Measurements from ENCODE around the gene INTU. TPM values are rescaled to one million over a fixed set of nuclear protein-coding genes. Genes with fewer than 3 reads are reported as not detected.

The INTU gene
- total and polyA plus RNA-seq, 9 of the 15 experiments (the other 6 are each of a cell fraction or from before 2014, with no cell fraction given), result 1.5 to 8.9 (median 3.9) TPM

GRCh38 chr4:127748957-127749356 lies 116.2 kb downstream of the INTU start (continued):
- TF ChIP-seq, protein P1, sequence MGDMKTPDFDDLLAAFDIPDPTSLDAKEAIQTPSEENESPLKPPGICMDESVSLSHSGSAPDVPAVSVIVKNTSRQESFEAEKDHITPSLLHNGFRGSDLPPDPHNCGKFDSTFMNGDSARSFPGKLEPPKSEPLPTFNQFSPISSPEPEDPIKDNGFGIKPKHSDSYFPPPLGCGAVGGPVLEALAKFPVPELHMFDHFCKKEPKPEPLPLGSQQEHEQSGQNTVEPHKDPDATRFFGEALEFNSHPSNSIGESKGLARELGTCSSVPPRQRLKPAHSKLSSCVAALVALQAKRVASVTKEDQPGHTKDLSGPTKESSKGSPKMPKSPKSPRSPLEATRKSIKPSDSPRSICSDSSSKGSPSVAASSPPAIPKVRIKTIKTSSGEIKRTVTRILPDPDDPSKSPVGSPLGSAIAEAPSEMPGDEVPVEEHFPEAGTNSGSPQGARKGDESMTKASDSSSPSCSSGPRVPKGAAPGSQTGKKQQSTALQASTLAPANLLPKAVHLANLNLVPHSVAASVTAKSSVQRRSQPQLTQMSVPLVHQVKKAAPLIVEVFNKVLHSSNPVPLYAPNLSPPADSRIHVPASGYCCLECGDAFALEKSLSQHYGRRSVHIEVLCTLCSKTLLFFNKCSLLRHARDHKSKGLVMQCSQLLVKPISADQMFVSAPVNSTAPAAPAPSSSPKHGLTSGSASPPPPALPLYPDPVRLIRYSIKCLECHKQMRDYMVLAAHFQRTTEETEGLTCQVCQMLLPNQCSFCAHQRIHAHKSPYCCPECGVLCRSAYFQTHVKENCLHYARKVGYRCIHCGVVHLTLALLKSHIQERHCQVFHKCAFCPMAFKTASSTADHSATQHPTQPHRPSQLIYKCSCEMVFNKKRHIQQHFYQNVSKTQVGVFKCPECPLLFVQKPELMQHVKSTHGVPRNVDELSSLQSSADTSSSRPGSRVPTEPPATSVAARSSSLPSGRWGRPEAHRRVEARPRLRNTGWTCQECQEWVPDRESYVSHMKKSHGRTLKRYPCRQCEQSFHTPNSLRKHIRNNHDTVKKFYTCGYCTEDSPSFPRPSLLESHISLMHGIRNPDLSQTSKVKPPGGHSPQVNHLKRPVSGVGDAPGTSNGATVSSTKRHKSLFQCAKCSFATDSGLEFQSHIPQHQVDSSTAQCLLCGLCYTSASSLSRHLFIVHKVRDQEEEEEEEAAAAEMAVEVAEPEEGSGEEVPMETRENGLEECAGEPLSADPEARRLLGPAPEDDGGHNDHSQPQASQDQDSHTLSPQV (IDR thresholded peaks at IDR 0.05), result no peak
- 0 out of 2 replicates have a peak, but pooled peaks have one; percentile 54 for TF ChIP-seq ZNF384 (IDR thresholded peaks at IDR 0.05; ENCODE audit: low read depth, low read length)
- TF ChIP-seq RBM22 (IDR thresholded peaks at IDR 0.05; ENCODE audit: low read depth, low read length, poor library complexity, severe bottlenecking), result no peak
- no peak for TF ChIP-seq MXI1 (IDR thresholded peaks at IDR 0.05; ENCODE audit: low read depth, low read length)
- TF ChIP-seq HCFC1 (IDR thresholded peaks at IDR 0.05; ENCODE audit: low read depth, low read length), result no peak
- no peak for TF ChIP-seq SRSF7 (optimal IDR thresholded peaks at IDR 0.05; ENCODE audit: low read depth, low read length)
- no peak for TF ChIP-seq PHB2 (IDR thresholded peaks at IDR 0.05; ENCODE audit: low read depth)
- no peak for TF ChIP-seq RBM34 (IDR thresholded peaks at IDR 0.05; ENCODE audit: borderline replicate concordance, insufficient read depth, low read length)
- TF ChIP-seq ZNF133 (CRISPR knock-in tag; IDR thresholded peaks at IDR 0.05), result no peak
- TF ChIP-seq, protein P2, sequence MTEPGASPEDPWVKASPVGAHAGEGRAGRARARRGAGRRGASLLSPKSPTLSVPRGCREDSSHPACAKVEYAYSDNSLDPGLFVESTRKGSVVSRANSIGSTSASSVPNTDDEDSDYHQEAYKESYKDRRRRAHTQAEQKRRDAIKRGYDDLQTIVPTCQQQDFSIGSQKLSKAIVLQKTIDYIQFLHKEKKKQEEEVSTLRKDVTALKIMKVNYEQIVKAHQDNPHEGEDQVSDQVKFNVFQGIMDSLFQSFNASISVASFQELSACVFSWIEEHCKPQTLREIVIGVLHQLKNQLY (CRISPR knock-in tag; conservative IDR thresholded peaks at IDR 0.05), result no peak
- no peak for TF ChIP-seq NR4A1 (CRISPR knock-in tag; IDR thresholded peaks at IDR 0.05)
- no peak for TF ChIP-seq NR4A1 (tag; IDR thresholded peaks at IDR 0.05)
- no peak for TF ChIP-seq E2F5 (CRISPR knock-in tag; IDR thresholded peaks at IDR 0.05)
- no peak for TF ChIP-seq FOXA3 (CRISPR knock-in tag; conservative IDR thresholded peaks at IDR 0.05 in 1 of 2, IDR thresholded peaks at IDR 0.05 in 1 of 2)
- TF ChIP-seq DDX20 (tag; IDR thresholded peaks at IDR 0.05; ENCODE audit: low read depth), result no peak
- TF ChIP-seq IFI16 (CRISPR knock-in tag; IDR thresholded peaks at IDR 0.05), result no peak
- TF ChIP-seq KDM4B (IDR thresholded peaks at IDR 0.05; ENCODE audit: borderline replicate concordance in 2 of 2, low read depth in 1 of 2), result no peak
- peak; percentile 36; the same call in 1 of the 2 replicates for TF ChIP-seq ZC3H8 (IDR thresholded peaks at IDR 0.05)
- no peak for TF ChIP-seq MAFF (IDR thresholded peaks at IDR 0.05; ENCODE audit: low read length)
